GM19438 (cell line): ENCODE measurements around the gene CFHR1.

Experiments
- ATAC-seq: cut with Tn5 transposase; IDR thresholded peaks from one replicate; pipeline ENCODE4 v1.9.1; 2021; ENCODE audit warnings: low read depth; ENCODE audit not compliant: unreplicated experiment

CFHR1 gene

GRCh38 chr1:196873385-196873784 is 53.9 kb downstream of the CFHR1 start:
- no peak for ATAC-seq

- ATAC-seq, result no peak
Observed at GRCh38 chr1:196875935-196876334, 56.4 kb downstream of the CFHR1 start.

GRCh38 chr1:196877964-196878363 is 58.4 kb downstream of the CFHR1 start:
- ATAC-seq, result no peak
